Measurements from ENCODE around the gene GOLGA6L10. TPM values are rescaled to one million over a fixed set of nuclear protein-coding genes. Genes with fewer than 3 reads are reported as not detected.

Gene GOLGA6L10
- total and polyA plus RNA-seq, 2 of the 4 experiments (the other 2 are of a cell fraction) = under 0.01 to 0.79 TPM

GRCh38 chr15:82306791-82307713 is 42.2 kb downstream of the GOLGA6L10 start:
- in situ Hi-C loops (cut with MboI; ENCODE audit: low sequenced_read_pairs) = no loop called here

More at GRCh38 chr15:82306791-82307713, 42.2 kb downstream of the GOLGA6L10 start:
- no peak overlapping the region for H2BK5ac ChIP-seq (ENCODE audit: low read depth, low read length, poor library complexity, severe bottlenecking)
- intact Hi-C loops (cut with micrococcal nuclease) = no loop called here
- no peak for TF ChIP-seq CEBPB (IDR thresholded peaks at IDR 0.05; ENCODE audit: low read depth, low read length)
- TF ChIP-seq NFE2L2 (IDR thresholded peaks at IDR 0.05; ENCODE audit: low read depth, low read length) = no peak
- TF ChIP-seq RFX5 (IDR thresholded peaks at IDR 0.05; ENCODE audit: low read depth, low read length) = no peak
- TF ChIP-seq ELK1 (IDR thresholded peaks at IDR 0.05; ENCODE audit: borderline replicate concordance, low read depth, low read length) = no peak
- no peak for TF ChIP-seq FOS (IDR thresholded peaks at IDR 0.05; ENCODE audit: low read depth, low read length)
- no peak for TF ChIP-seq MXI1 (IDR thresholded peaks at IDR 0.05; ENCODE audit: borderline replicate concordance, low read depth, low read length)
- TF ChIP-seq USF2 (IDR thresholded peaks at IDR 0.05; ENCODE audit: low read depth, low read length) = no peak
- TF ChIP-seq BHLHE40 (IDR thresholded peaks at IDR 0.05; ENCODE audit: low read depth, low read length) = no peak
- no peak for TF ChIP-seq RAD21 (IDR thresholded peaks at IDR 0.05; ENCODE audit: low read length)
- TF ChIP-seq POLR2A (IDR thresholded peaks at IDR 0.05; ENCODE audit: low read depth, low read length) = no peak
- TF ChIP-seq CTCF (conservative IDR thresholded peaks at IDR 0.05; ENCODE audit: low read depth, low read length) = no peak
- TF ChIP-seq MAZ (IDR thresholded peaks at IDR 0.05; ENCODE audit: borderline replicate concordance, low read depth, low read length) = no peak
- no peak for TF ChIP-seq MAFK (IDR thresholded peaks at IDR 0.05; ENCODE audit: low read depth, low read length)
- no peak for TF ChIP-seq CHD1 (IDR thresholded peaks at IDR 0.05; ENCODE audit: low read depth, low read length)
- TF ChIP-seq SMC3 (IDR thresholded peaks at IDR 0.05; ENCODE audit: low read depth, low read length) = no peak
- H3K9ac ChIP-seq (ENCODE audit: low read depth, low read length) = no peak overlapping the region
- H2AK9ac ChIP-seq (replicated peaks; ENCODE audit: low read depth, low read length, poor library complexity) = no peak overlapping the region
- no peak overlapping the region for H2AK5ac ChIP-seq (ENCODE audit: low read depth, low read length)
- H4K5ac ChIP-seq (ENCODE audit: low read depth, low read length) = no peak overlapping the region
- H3K9me1 ChIP-seq (ENCODE audit: insufficient read depth, low read length) = peaks cover 4% of the 10 kb centered on the region; the same call in 1 of the 2 replicates
- no TSS peak for BruUV-seq (replicated peaks)
- no peak overlapping the region for H3K18ac ChIP-seq (ENCODE audit: low read depth, low read length)
- CTCF ChIA-PET = no interaction called here
- H3K36me3 ChIP-seq (ENCODE audit: control insufficient read depth, insufficient read depth, low read length) = no peaks in the 10 kb centered on the region
- no peak overlapping the region for H4K8ac ChIP-seq (ENCODE audit: low read depth in 2 of 2, low read length in 2 of 2)
- no peaks in the 10 kb centered on the region for H3K4me1 ChIP-seq (ENCODE audit: control insufficient read depth, insufficient read depth, low read length)
- H3K27me3 ChIP-seq (ENCODE audit: control insufficient read depth, insufficient read depth, low read length) = peaks cover 35% of the 10 kb centered on the region
- H3K23ac ChIP-seq (ENCODE audit: low read depth, low read length) = no peak overlapping the region
- POLR2A ChIA-PET (ENCODE audit: unreplicated experiment) = no interaction called here
- H3K79me1 ChIP-seq (ENCODE audit: low read depth in 1 of 2, low read length in 2 of 2) = no peaks in the 10 kb centered on the region
- no peak overlapping the region for H3K14ac ChIP-seq (replicated peaks; ENCODE audit: low read depth, low read length)
- no peak for ATAC-seq (ENCODE audit: low read depth)
- H3K4me2 ChIP-seq (ENCODE audit: low read depth, low read length) = no peak overlapping the region
- 60% methylated on average over 9 of the region's 16 CpGs; no CpG with 5 or more reads in 1 of the 2 experiments for WGBS, 2 experiments (ENCODE audit: extremely low coverage in 2 of 2, insufficient read length in 1 of 2)
- no peak overlapping the region for H3K4me3 ChIP-seq (ENCODE audit: insufficient read depth, low read depth, low read length)
- dilution Hi-C loops (cut with HindIII; ENCODE audit: low sequenced_read_pairs, unreplicated experiment) = no loop called here
- no peak overlapping the region for H3K56ac ChIP-seq (ENCODE audit: extremely low read depth, insufficient read depth, low read length)
- no peak overlapping the region for H4K91ac ChIP-seq (ENCODE audit: insufficient read depth, low read depth, low read length)
- no peak overlapping the region for H3K27ac ChIP-seq (ENCODE audit: insufficient read depth, low read length)
- no peak overlapping the region for H3K4ac ChIP-seq (ENCODE audit: low read depth, low read length)
- H3K9me3 ChIP-seq (ENCODE audit: control insufficient read depth, insufficient read depth, low read length) = peaks cover 7% of the 10 kb centered on the region
- H2BK120ac ChIP-seq (ENCODE audit: low read depth, low read length) = no peak overlapping the region
- H4K20me1 ChIP-seq (ENCODE audit: insufficient read depth, low read length) = no peaks in the 10 kb centered on the region
- H2BK20ac ChIP-seq (ENCODE audit: low read depth, low read length) = no peak overlapping the region
- DNase-seq = no peak
- H2AFZ ChIP-seq (replicated peaks; ENCODE audit: low read length, poor library complexity) = no peak overlapping the region
- H2BK15ac ChIP-seq (ENCODE audit: low read depth, low read length) = no peak overlapping the region
